ENCODE data around the gene ADAMTS12.

DNA sequence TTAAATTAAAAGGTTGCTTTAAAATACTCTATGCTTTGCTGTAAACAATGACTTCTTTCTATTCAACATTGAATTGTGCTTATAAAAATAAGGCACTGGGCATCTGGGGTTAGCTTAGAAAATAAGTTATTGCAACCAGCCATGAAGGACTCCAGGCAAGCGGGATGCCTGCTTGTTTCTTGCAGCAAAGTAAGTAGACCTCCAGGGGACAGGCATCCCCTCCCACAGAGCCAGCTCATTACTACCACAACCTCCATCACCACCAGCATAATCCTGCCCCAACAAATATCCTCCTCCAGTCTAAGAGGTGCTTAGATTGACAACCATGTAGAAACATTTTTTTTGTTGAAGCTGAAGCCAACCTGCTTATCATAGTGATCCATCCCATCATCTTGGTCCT, 260.7 kb downstream of the ADAMTS12 start:
- TF ChIP-seq, protein P1, sequence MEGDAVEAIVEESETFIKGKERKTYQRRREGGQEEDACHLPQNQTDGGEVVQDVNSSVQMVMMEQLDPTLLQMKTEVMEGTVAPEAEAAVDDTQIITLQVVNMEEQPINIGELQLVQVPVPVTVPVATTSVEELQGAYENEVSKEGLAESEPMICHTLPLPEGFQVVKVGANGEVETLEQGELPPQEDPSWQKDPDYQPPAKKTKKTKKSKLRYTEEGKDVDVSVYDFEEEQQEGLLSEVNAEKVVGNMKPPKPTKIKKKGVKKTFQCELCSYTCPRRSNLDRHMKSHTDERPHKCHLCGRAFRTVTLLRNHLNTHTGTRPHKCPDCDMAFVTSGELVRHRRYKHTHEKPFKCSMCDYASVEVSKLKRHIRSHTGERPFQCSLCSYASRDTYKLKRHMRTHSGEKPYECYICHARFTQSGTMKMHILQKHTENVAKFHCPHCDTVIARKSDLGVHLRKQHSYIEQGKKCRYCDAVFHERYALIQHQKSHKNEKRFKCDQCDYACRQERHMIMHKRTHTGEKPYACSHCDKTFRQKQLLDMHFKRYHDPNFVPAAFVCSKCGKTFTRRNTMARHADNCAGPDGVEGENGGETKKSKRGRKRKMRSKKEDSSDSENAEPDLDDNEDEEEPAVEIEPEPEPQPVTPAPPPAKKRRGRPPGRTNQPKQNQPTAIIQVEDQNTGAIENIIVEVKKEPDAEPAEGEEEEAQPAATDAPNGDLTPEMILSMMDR (IDR thresholded peaks at IDR 0.05) = no peak
- TF ChIP-seq POLR2A (IDR thresholded peaks at IDR 0.05) = no peak
